Activated CD4-positive, alpha-beta T cell treated with anti-CD3 and anti-CD28 coated beads, Interleukin-2, amount 50 U/mL, for 1 hour (primary cell): ENCODE data around the gene TENM4.
A peak's percentile ranks its signal among the peaks of the same experiment; 100 is the strongest.

Experiments used
- DNase-seq: peaks from one replicate; pipeline ENCODE4 v3.0.0-alpha.2; 2020

The TENM4 gene

DNA sequence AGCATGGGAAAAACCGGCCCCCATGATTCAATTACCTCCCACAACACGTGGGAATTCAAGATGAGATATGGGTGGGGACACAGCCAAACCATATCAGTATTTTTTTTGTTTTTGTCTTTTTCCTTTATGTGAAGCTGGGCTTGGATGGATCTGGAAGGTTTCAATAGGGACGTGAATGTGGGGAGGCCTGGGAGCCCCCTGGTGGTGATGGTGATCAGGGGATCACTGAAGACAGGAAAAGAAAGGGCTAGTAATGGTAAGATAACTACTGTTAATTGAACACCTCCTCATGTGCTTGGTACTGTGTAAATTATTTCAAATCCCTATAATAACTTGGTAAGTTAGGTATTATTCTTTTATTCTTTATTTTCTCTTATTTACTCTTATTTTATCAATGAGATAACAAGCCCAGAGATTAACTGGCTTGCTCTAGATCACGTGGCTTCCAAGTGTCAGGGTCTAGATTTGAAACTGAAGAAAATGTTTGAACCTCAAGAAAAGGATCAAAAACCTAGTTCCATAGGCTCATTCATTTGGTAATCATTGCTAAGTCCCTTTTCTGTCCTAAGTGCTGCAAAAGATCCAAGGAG lies 364.2 kb downstream of the TENM4 start:
- DNase-seq = peak; percentile 6

- DNase-seq = no peak
Observed at GRCh38 chr11:79074547-79074946, 366.3 kb downstream of the TENM4 start.

DNA sequence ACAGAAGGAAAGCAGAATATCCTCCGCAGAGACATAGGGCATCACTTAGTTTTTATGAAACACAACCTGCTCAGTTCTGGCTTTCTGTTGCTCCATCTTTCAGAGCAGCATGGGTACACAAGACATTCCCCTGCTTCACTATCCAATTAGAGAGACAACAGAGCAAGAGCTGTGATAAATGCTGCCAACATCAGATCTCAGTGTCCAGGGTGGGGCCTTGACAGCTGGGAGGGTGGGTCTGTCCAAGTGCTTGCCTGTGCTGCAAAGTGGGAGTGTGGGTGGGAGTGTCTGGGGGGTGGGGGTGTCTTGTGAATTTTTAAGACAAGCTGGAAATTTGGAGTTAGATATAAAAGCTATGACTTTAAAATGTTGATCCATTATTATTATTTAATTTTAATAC lies 369.6 kb downstream of the TENM4 start:
- DNase-seq = no peak

GRCh38 chr11:79070518-79070917 lies 370.3 kb downstream of the TENM4 start:
- DNase-seq = no peak

DNA sequence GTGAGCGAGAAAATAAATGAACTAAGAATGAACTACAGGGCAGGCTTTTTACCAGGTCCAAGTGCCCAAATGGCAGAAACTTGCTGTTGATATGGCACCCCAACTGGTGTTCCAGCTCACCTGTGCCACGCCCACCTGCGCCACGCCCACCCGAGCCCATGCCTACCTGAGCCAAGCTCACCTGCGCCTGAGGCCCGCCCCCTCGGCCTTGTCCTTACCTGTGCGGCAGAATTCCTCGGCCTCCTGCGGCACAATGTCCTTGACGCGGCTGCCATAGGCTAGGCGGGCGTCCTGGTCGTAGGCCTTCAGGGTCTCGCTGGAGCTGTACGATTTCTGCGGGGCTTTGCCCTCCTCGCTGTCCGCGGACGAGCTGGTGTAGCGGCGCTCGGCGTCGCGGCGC lies 371.3 kb downstream of the TENM4 start:
- no peak for DNase-seq

DNA sequence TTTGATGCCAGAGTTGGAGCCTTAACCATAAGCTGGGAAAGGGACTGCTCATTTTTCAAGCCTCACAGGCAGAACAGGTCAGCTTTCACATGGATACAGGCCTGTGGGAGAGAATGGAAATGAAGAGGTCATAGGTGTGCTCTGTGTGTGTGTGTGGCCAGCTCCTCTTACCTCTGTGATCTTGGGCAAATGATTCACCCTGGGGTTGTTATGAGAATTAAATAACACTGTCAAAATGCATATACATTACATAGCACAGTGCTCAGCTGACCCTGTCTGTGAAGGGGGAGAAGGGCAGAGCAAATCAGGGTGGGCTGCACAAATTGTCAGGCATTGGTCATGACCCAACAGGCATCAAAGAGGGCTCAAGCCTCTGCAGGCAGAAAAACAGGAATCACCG lies 372.5 kb downstream of the TENM4 start:
- DNase-seq = no peak

GRCh38 chr11:79067352-79067679 lies 373.5 kb downstream of the TENM4 start:
- DNase-seq = no peak

- no peak for DNase-seq
Observed at GRCh38 chr11:79066456-79067351, 374.1 kb downstream of the TENM4 start.

DNA sequence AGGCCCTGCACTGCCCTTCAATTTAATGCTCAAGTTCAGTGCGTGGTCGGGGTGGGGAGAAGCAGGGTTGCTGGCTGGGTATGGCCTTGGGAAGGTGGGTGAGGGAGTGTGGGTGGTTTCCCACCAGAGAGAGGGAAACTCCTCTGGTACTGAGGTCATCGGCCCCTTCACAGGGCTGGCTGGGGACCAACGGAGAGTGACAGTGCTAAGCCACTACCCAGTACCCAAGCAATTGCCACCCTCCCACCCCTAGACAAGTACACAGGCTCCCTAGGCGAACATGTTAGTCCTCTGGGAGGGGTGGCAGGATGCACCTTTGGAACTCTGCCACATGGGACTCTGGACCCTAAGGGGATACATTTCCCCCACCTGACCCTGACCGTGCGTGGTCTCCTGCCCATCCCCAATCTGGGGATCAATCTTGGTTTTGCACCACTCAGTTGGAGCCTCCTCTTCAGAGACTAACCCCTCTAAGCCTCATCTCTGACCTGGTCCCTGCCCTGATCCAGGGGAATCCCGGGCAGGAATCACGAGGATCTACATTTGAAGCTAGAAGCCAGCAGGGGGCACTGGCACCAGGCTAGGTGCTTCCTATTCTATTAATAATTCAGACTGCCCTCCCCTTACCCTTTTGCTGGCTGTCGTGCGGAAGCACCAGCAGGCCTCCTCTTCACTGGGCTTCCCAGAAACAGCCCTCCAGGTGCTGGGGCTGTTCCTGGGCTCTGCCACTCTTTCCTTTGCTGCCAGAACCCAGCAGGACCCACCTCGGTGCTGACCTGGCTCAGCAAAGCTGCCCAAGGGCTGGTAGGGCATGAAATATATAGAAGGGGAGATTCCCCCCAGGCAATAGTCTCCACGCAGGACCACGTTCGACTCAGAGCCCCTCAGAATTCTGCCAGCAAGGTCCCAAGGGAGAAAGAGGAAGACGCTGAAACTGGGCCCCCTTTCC lies 377.7 kb downstream of the TENM4 start:
- no peak for DNase-seq

- no peak for DNase-seq
Observed at GRCh38 chr11:79060081-79060953, 380.5 kb downstream of the TENM4 start.

DNA sequence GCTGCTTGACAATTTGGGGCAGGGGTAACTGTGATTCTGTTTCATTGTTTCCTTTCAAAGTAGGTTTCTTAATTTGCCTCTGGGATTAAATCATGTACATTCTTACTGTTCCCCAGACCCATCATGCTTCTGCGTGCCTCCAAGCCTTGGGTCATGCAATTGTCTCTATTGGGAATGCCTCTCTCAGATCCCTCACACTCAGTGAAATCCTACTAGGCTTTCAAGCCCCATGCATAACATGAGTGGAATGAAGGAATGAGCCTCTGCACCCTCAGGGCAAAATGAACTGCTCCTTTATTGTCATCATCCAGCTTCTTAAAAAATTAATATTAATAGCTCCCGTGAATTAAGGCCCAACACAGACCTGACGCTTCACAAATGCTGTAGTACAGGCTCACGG lies 381.7 kb downstream of the TENM4 start:
- no peak for DNase-seq

- no peak for DNase-seq
Observed at GRCh38 chr11:79055856-79056631, 384.8 kb downstream of the TENM4 start.

- no peak for DNase-seq
Observed at GRCh38 chr11:79054636-79055035, 386.2 kb downstream of the TENM4 start.

GRCh38 chr11:79052544-79052943 lies 388.3 kb downstream of the TENM4 start:
- DNase-seq = no peak

- no peak for DNase-seq
Observed at GRCh38 chr11:79050786-79051185, 390.0 kb downstream of the TENM4 start.

DNA sequence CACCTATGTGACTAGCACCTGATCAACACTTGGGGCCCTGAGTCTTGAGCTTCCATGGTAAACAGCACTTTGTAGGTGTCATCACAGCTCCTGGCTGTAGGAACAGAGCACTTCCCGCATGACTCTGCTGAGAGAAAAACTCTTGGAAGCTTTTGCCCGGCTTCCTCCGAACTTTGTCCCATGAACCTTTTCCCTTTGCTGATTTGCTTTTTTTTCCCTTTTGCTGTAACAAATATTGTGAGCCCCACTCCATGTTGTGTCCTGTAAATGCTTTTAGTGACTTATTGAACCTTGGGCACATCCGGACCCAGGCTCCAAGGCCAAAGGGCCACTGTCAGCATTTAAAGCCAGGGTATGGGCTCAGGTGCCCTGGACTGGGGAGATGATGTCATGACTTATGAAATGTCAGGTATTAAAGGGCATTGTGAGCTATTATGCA lies 391.1 kb downstream of the TENM4 start:
- DNase-seq = no peak

DNA sequence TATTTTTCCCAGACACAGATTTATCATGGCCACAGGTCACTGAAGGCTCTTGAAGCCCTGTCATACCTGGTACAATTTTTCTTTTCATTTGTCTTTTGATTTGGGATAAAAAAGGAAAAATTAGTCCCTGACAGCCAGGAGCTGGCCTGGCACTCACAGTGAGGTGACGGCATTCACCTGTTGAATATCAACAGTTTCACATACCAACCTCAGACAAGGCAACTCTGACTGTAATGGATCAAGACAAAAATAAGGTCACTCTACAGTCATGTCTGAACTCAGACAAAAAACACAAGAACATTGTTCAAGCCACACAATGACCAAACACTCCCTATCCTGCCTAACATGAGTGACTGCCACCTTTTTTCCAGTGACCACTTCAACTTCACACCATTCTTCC lies 392.9 kb downstream of the TENM4 start:
- DNase-seq = no peak

DNA sequence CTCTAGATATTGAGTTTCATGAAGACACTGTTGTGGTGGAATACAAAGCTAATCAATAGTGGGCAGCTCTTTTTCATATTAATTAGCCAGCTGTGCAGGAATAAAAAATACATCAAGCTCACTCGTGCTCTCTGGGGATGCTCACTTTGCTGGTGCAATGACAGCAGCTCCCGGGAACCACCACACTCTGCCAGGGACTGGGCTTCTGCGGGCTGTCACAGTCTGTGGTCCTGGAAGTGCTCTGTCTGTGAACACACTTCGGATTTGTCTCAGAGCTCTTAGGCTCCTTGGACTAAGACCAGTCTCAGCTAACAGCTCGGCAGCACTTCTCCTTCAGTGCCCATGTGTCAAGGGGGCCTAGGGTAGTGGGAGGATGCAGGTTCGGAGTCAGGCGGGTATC lies 393.5 kb downstream of the TENM4 start:
- no peak for DNase-seq

DNA sequence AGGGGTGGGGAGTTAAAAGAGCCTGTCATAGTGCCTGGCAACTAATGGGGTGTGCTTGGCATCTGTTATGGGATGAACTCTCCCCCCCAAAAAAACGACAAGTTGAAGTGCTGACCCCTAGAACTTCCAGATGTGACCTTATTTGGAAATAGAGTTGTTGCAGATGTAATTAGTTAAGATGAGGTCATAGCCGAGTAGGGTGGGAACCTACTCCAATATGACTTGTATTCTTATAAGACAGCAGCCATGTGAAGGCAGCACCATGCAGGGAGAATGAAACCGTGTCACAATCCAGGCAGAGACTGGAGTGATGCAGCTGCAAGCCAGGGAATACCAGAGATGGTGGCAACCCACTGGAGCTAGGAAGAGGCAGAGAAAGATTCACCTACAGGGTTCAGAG lies 394.5 kb downstream of the TENM4 start:
- no peak for DNase-seq

GRCh38 chr11:79045800-79046304 lies 395.0 kb downstream of the TENM4 start:
- DNase-seq = no peak

- no peak for DNase-seq
Observed at GRCh38 chr11:79045018-79045799, 395.6 kb downstream of the TENM4 start.
